GM18907 (cell line): ENCODE results near the gene PRRT4.

Experiments
- ATAC-seq: cut with Tn5 transposase; IDR thresholded peaks from one replicate; pipeline ENCODE4 v1.9.1; 2021; ENCODE audit warnings: mild to moderate bottlenecking, moderate library complexity; ENCODE audit not compliant: unreplicated experiment

Gene PRRT4

DNA sequence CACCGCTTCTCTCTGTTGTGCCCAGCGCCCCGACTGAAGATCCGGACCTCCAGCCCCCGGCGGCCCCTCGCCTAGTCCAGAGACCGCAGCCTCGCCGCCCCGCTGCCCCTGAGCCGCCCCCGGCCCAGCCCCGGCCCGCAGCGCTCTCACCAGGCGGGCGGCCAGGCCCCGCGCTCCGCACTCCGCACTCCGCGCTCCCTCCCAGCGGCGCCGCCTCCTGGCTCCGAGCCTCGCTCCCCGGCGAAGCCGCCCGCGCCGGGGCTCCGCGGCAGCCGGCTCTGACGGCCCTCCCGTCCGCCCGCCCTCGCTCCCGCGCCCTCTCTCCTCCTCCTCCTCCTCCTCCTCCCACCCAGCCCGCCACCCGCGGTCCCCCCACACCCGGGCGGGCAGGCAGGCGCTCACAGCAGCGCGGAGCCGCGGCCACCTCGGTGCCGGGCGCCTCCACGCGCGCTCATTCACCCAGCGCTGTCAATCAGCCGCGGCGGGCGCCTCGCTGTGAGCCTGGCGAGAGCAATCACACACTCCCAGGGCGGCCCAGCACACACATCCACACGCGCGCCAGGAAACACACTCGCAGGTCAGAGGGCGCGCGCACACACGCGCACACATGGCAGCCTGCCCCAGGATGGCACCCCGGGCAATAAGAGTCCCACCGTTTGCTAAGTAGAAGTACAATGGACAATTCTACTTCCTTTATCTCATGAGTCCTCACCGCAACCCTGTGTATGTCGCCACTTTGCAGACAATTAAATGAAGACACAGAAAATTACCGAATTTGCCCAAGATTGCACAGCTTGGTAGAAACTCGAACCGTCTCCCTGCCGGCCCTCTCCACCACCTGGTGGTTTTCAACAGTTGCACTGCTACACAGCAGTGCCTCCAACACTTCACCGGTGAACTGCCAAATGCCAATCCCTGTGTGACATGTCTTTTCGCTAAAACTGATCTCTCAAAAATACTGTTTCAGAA is at the start of gene PRRT4:
Gene PRRT4 (minus strand): TSS at position 280 of the 969 bp plus-strand sequence.
- no peak for ATAC-seq

- ATAC-seq, result no peak
Measured at GRCh38 chr7:128410451-128410753, 48.9 kb upstream of the PRRT4 start.

GRCh38 chr7:128409596-128410450 is 48.3 kb upstream of the PRRT4 start, which contains the start of gene IMPDH1:
Gene IMPDH1 (minus strand): TSS chr7:128409982. CDS start chr7:128409901, 81 bp downstream.
- peak; percentile 81 for ATAC-seq

- no peak for ATAC-seq
Measured at GRCh38 chr7:128408709-128409595, 47.5 kb upstream of the PRRT4 start.

GRCh38 chr7:128407751-128408708 is 46.5 kb upstream of the PRRT4 start:
- no peak for ATAC-seq

GRCh38 chr7:128407233-128407589 is 45.7 kb upstream of the PRRT4 start:
- no peak for ATAC-seq

DNA sequence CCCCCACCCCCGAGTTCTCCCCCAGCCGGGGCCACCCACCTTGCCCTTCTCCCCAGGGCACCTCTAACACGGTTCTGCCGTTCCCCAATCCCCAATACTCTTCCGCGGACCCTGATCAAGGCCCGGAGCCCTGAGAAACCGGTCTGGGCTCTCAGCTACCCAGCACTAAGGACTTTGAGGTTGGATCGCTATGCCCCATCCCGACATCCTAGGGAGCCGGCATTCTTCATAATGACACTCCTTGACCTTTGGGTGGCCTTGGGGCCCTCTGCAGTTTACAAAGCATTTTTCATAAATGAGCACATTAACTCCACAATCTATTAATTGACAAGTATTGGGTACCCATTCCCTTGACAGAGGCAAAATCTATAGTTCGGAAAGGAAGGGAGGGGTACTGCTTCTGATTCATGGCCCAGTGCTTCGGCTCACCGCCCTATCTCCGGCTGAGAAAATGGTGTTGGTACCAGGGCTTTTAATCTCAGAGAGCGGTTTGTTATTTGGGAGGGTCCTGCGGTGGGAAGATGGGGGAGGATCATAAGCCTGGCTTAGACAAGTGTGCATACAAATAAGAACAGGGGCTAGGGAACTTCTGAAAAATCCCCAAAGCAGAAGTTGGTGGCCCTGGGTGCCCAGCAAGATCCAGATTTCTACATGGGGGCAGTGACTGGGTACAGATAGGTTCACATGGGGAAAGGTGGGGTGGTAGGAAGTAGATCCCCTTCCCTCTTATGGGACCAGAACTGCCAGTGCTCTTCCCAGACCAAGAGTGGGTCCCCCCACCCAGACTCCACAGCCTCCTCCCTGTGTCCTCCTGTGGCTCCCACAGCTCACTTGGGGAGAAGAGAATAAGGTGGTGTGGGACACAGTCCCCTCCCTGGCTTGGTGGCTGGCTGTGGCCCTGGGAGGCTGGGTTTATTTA is 45.1 kb upstream of the PRRT4 start:
- no peak for ATAC-seq

- ATAC-seq, result no peak
Measured at GRCh38 chr7:128405471-128406313, 44.2 kb upstream of the PRRT4 start.

DNA sequence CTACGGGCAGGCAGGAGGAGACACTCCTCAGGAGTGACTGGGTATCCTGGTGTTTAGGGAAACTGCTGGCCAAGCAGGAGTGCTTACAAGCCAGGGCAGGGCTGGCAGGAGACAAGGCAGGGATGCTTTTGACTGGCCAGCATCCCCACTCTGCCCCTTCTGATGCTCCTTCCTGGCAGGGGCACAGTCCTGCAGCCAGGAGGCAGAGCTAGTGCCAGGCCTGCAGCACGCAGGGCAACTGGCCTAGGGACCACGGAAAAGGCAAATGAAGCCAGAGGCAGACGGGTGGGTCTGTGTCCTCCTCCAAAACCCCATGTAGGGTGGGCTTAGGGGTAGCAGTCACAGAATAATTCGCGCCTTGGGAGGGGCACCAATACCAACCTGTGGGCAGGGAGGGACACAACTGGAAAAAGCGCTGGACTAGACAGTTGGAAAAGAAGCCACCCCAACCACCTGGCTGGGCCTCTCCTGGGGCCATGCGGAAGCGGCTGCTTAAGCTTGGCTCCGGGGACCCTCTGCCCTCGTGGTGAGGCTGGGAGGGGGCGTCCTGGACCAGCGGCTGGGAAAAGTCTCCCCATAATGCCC is 43.5 kb upstream of the PRRT4 start:
- no peak for ATAC-seq

- no peak for ATAC-seq
Measured at GRCh38 chr7:128404143-128404681, 42.7 kb upstream of the PRRT4 start.

- ATAC-seq, result no peak
Measured at GRCh38 chr7:128403676-128404075, 42.2 kb upstream of the PRRT4 start.

DNA sequence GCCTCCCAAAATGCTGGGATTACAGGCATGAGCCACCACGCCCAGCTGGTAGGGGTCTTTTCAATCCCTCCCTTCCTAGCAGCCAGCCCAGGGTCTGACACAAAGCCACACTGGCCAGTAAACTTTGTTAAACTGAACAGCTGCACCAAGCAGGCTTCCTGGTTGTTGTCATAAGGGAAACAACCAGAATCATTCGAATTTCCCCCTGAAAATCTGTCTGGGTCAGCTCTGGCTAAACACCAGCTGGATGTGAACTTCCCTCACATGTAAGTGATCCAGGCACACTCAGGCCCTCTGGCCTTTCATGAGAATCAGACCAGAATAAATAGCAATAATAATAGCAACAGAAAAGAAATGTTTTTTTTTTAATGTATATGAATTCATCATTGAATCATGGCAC is 40.9 kb upstream of the PRRT4 start:
- ATAC-seq, result no peak

DNA sequence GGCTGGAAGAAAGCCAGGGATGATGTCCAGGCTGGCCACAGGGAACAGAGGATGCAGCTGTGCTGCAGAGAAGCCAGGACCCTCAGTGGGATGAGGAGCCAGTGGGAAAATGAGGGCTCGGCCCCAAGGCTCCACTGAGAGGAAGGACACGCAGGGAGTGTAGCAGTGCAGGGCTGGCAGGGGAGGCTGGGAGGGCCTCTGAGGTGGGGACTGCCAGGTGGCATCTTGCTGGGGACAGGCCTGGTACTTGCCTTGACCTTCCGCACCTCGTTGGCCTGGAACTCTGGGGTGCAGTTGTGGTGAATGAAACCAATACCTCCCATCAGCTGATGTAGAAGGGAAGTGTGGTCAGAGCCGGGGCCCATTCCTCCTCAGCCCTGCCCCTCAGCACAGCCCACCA is 39.1 kb upstream of the PRRT4 start:
- ATAC-seq, result no peak

GRCh38 chr7:128399991-128400390 is 38.5 kb upstream of the PRRT4 start:
- ATAC-seq, result no peak

DNA sequence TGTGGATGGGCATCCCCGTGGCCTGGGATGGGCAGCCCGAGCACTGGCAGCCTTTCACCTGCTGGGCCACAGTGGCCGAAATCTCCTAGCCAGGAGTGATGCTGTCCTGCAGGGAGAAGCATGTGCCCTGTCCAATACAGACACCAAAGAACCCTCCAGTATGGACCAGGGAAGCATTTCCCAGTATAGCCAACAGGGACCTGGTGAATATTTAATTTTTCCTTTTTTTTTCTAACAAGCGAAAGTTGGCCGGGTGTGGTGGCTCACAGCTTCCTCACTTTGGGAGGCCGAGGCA is 37.3 kb upstream of the PRRT4 start:
- no peak for ATAC-seq

DNA sequence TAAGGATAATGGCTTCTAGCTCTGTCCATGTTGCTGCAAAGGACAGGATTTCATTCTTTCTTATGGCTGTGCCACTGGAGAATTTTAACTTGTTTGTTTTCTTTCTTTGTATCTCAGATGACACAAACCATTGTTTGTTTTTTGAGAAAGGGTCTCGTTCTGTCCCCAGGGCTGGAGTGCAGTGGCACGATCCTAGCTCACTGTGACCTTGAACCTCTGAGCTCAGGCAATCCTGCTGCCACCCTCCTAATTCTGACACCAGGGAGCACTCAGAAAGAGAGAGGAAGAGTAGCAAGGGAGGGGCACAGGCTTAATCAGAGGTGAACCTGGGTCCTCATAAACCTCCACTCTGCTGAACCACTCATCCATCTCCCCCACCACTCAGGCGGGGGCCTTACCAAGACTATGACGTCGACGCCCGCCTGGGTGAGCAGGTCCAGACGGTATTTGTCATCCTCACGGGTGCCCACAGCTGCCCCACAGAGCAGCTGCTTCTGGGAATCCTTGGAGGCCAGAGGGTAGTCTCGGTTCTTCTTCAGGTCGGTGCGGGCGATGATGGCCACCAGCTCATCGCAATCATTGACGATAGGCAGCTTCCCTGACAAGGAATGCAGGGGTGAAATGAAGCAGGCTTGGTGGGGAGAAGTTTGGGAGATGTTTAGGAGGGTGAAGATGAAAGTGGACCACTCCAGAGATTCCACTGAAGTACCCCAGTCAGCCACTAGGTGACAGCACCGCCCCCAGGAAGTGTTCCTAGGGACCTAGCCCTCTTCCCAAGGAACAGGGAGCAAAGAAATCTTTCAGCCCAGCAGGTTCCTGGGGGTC is 36.7 kb upstream of the PRRT4 start:
- ATAC-seq, result no peak
